ENCODE results near the gene RBM18.

DNA sequence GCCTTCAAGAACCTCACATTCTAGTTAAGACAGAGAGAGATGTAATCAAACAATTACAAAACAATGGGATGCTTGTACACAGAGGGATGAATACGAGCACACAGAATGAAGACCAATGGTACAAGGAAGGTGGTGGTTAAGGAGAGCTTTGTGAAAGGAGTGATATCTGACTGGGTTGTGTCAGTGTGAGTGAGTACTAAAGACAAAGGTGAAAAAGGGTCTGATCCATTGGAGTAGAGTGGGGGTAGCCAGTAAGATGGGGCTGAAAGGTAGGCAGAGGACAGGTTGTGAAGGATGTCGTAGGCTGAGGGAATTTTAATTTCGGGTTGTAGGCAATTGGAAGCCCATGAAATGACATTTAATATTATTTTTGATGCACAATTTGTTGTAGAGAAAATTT is 9.9 kb downstream of the RBM18 start:
- TF ChIP-seq, protein P1, sequence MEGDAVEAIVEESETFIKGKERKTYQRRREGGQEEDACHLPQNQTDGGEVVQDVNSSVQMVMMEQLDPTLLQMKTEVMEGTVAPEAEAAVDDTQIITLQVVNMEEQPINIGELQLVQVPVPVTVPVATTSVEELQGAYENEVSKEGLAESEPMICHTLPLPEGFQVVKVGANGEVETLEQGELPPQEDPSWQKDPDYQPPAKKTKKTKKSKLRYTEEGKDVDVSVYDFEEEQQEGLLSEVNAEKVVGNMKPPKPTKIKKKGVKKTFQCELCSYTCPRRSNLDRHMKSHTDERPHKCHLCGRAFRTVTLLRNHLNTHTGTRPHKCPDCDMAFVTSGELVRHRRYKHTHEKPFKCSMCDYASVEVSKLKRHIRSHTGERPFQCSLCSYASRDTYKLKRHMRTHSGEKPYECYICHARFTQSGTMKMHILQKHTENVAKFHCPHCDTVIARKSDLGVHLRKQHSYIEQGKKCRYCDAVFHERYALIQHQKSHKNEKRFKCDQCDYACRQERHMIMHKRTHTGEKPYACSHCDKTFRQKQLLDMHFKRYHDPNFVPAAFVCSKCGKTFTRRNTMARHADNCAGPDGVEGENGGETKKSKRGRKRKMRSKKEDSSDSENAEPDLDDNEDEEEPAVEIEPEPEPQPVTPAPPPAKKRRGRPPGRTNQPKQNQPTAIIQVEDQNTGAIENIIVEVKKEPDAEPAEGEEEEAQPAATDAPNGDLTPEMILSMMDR (IDR thresholded peaks at IDR 0.05): no peak
- no peak for TF ChIP-seq POLR2A (IDR thresholded peaks at IDR 0.05)
